Stimulated activated naive CD8-positive, alpha-beta T cell treated with anti-CD3 and anti-CD28 coated beads, Interleukin-15, Interleukin-2, amounts not matched to agents 100 U/mL and 50 U/mL, for 24 hours (primary cell): ENCODE measurements around the gene HELZ.

ENCODE experiments used
- ATAC-seq: fragments of 150-1000 bp; cut with Tn5 transposase; one replicate; pipeline ENCODE4 v1.10.0; 2021
- DNase-seq: peaks from one replicate; pipeline ENCODE4 v3.0.0; 2021

HELZ gene

GRCh38 chr17:67078292-67078691 lies 166.7 kb downstream of the HELZ start:
- no peak for ATAC-seq
- DNase-seq = no peak

GRCh38 chr17:67076290-67076689 lies 168.7 kb downstream of the HELZ start:
- ATAC-seq (no peak), DNase-seq (no peak)

- ATAC-seq (no peak), DNase-seq (no peak)
These were observed 170.2 kb downstream of the HELZ start for GRCh38 chr17:67074781-67075180.

DNA sequence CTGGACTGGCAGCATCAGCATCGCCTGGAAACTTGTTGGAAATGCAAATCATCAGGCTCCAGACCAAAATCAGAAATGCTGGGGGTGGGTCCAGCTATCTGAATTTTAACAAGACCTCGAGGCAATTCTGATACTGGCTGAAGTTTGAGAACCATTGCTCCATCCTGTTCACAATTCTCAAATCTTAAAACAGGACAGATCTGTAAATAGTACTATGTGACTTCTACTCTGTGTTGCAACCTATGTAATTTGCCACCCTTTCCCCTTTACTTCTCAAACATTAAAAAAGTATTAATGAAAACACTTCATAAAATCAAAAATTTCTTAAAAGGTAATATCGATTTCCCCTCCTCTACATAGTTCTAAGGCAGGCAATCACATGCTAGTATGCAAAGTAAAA lies 172.1 kb downstream of the HELZ start:
- ATAC-seq (no peak), DNase-seq (no peak)

- no peak for ATAC-seq
- no peak for DNase-seq
These were observed 173.4 kb downstream of the HELZ start for GRCh38 chr17:67071595-67071994.

GRCh38 chr17:67069603-67070136 lies 175.3 kb downstream of the HELZ start:
- ATAC-seq (no peak), DNase-seq (no peak)

DNA sequence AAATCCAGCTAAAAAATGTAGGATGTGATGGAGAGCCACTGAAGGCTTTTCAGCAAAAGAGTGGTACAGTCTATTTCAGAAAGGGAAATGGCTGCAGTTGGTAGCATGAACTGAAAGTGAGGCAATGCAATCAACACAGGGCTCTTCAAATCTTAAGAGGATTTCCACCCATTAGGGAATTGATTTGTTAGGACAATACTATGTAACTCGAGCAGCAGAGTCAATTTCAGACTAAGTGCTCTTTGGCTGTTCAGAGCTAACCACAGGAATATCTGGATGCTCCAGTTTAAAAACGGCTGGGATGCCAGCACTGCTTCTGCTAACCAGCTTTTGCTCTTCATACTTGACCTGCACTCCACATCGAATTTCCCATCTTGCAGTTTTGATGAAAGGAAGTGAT lies 176.0 kb downstream of the HELZ start:
- DNase-seq (no peak), ATAC-seq (no peak)

DNA sequence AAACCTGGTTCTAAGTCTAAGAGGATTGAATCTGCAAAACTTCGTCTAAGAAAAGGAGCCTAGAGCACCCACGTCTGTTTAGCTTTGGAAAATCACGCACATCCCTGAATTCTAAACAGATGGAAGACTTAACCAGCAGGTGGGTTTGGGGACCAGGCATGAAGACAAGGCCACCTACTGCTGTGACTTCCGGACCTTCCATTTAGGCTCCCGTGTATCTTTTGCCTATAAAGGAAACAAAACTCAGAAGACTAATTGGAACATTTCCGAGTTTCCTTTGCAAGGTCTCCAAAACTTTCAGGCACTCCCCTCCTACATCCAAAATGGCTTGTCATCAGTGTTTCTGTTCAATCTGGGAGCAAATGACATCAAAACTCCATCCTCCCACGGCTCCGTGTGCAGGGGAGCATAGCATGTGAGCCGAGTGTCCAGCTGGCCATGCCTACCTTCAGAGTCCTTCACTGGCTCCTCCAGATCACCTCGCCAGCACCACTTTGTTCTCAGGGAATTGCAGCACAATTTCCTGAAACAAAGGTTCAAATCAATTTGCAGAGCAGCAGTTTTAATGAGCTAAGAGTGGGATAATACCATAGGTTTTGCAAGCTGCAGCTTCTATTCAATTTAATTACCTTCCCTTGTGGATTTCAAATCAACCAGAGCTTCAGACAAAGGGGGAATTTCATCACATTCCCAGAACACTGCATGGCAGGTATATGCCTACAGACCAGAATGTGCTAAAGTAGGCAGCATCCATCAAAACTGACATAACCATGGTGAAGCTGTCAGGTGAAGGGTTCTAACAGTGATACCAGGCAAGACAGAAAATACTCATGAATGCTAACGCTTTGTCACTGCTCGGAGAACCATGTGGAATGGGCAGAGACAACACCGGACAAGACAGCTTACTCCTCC lies 177.2 kb downstream of the HELZ start:
- ATAC-seq (no peak), DNase-seq (no peak)

DNA sequence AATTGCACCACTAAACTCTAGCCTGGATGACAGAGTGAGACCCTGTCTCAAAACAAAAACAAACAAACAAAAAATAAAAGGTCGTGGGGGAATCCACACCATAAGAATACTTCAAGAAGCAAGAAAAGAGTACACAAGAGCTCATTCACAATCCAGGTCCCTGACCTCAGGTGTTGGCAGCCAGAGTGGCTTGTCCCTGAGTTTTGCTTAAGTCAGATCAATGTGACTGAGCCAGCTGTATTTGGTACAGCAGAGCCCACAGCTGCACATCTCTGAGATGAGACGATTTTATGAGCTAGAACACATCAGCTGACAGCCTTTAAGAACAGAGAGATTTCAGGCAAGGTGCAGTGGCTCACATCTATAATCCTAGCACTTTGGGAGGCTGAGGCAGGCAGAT lies 178.3 kb downstream of the HELZ start:
- DNase-seq = no peak

DNA sequence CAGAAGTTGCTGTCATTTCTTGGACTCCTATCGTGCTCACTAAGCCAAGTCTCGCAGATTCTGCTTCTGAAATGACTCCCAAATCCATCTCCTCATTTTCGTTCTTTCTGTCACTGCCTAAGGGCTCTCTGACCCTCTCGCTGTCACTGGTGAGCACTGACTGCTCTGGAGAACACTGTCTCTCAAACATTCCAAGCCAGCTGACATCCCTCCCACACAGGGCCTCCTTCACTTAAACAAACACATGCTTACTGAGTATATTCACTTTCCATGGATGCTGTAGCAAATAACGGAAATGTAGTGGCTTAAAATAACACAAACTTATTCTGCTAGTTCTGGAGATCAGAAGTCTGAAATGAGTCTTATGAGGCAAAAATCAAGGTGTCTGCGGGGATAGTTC lies 181.9 kb downstream of the HELZ start:
- ATAC-seq (no peak), DNase-seq (no peak)

More for the DNA sequence above, 178.3 kb downstream of the HELZ start:
- no peak for ATAC-seq

DNA sequence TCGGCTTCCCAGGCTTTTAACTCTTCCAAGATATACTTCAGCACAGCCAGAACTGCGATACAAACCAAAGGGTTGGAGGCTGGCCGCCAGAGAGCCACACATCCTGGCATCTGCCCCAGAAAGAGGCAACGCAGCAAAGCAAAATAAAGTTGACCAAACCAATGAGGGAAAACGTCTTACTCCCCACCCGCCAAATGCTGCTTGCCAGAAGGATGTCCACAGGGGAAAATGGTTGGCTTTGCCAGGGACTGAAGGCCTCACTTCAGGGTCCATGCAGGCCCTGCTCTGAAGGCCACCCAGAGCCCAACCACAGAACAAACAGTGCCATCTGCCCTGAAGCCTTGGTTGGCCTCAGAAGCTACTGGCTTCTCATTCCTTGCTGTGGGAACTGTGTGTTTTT lies 185.6 kb downstream of the HELZ start:
- DNase-seq = no peak
- ATAC-seq = no peak

- no peak for DNase-seq
- ATAC-seq = no peak
These were observed 187.0 kb downstream of the HELZ start for GRCh38 chr17:67058036-67058435.

DNA sequence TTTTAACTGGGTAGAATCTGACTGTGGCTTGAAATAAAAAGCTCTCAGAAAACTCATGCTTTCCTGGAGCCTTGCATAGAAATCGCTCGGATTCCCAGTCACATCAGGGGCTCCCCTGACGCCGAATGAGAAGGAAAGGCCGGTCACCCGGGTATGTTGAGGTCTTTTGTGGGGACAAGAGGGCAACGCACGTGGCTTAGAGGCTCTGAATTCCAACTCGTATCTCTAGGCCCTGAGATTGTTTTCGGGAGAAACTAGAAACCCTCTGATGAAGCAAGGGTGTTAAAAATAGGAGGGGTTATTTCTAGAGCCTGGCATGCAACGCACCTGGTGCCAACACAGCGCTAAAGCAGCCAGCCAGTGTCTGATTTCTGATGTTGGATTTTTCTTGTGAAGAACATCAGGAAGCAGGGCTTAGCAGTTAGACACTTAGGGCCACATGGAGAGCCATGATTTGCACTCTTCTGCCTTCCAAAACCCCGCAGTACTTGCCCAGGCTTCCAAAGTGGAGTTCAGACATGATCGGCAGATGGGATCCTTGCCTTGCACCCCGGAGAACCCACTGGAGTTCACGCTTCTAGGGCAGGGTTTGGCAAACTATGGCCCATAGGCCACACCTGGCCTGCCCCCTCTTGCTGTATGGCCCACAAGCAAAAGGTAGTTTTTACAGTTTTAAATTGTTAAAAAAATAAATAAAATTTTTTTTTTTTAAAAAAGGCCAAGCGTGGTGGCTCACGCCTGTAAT lies 188.1 kb downstream of the HELZ start:
- no peak for ATAC-seq

GRCh38 chr17:67055811-67056745 lies 188.9 kb downstream of the HELZ start:
- DNase-seq = no peak
- no peak for ATAC-seq

More for the DNA sequence above, 188.1 kb downstream of the HELZ start:
- no peak for DNase-seq

DNA sequence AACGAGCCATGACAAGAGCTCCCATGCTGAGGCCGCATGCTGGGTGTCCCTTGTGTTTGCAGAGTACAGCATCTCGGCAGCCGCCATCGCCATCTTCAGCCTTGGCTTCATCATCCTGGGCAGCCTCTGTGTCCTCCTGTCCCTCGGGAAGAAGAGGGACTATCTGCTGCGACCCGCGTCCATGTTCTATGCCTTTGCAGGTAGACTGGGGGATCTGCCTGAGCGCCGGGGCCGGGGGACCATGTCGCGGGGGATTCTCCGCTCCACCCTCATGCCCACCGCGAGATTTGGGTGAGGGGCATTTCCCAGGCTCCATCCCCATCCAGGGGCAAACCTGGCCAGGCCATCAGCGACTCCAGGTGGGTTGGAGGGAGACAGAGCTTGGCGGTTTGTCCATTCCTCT lies 190.0 kb downstream of the HELZ start:
- ATAC-seq (no peak), DNase-seq (no peak)

- ATAC-seq (no peak), DNase-seq (no peak)
These were observed 190.4 kb downstream of the HELZ start for GRCh38 chr17:67054608-67055007.

DNA sequence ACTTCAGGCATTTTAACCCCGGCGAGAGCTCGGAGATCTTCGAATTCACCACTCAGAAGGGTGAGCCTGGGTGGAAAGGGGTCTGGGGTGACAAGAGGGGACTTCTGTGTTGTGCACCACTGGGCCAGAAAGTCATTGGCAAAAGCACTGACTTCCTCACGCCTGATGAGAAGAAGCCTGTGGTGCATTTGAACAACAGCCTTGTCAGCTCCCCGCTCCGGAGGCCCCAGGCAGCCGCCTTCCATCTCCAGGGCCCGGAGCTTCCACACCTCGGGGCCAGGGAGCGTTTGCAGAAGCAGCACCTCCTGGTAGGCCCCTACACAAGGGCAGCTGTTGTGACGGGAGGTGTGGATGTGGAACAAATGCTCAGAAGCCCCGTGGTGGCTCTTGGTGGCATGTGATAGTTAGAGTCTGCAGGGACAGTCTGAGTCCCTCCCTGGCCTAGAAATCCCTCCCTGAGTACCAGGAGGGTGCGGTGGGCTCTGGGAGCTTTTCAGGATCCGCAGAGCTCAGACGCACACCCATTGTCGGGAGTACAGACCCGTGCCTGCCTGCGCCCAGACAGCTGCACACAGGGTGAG lies 190.9 kb downstream of the HELZ start:
- DNase-seq = no peak
- no peak for ATAC-seq

GRCh38 chr17:67053438-67054000 lies 191.5 kb downstream of the HELZ start:
- ATAC-seq (no peak), DNase-seq (no peak)

- no peak for ATAC-seq
- no peak for DNase-seq
These were observed 192.1 kb downstream of the HELZ start for GRCh38 chr17:67052720-67053437.

- ATAC-seq (no peak), DNase-seq (no peak)
These were observed 193.2 kb downstream of the HELZ start for GRCh38 chr17:67051837-67052236.

- no peak for ATAC-seq
- no peak for DNase-seq
These were observed 193.8 kb downstream of the HELZ start for GRCh38 chr17:67051155-67051538.
